Ectodermal cell (in vitro differentiated cells): ENCODE measurements around the gene RAC2.

Experiments
- H3K27ac ChIP-seq: 2 replicates; pipeline ENCODE4 v1.7.0; 2013; ENCODE audit warnings: mild to moderate bottlenecking, low read depth, low read length; ENCODE audit not compliant: insufficient read depth, poor library complexity, severe bottlenecking
- H3K27me3 ChIP-seq: 2 replicates; pipeline ENCODE4 v1.7.0; 2013; ENCODE audit warnings: mild to moderate bottlenecking, low read length; ENCODE audit not compliant: insufficient read depth, control insufficient read depth, poor library complexity, severe bottlenecking
- H3K36me3 ChIP-seq: one replicate; pipeline ENCODE4 v1.7.0; 2013; ENCODE audit warnings: low read length; ENCODE audit not compliant: control insufficient read depth, insufficient read depth
- H3K4me1 ChIP-seq: one replicate; pipeline ENCODE4 v1.7.0; 2013; ENCODE audit warnings: low read length; ENCODE audit not compliant: control insufficient read depth, insufficient read depth
- H3K4me3 ChIP-seq: 2 replicates; pipeline ENCODE4 v1.7.0; 2013; ENCODE audit warnings: low read depth, low read length, control low read depth; ENCODE audit not compliant: insufficient read depth
- H3K9me3 ChIP-seq: 2 replicates; pipeline ENCODE4 v1.7.0; 2013; ENCODE audit warnings: mild to moderate bottlenecking, low read length, moderate library complexity; ENCODE audit not compliant: control insufficient read depth
- WGBS, 2 experiments: methylation state at CpG; one replicate each; pipeline ENCODE4 v1.1.7; 2013; ENCODE audit warnings: missing lambda C conversion rate in 2 of 2; 5-methylcytosine and 5-hydroxymethylcytosine counted together

RAC2 gene

GRCh38 chr22:37195921-37196320 lies 48.1 kb downstream of the RAC2 start:
- 93 to 94% methylated on average over 4 of the region's 4 CpGs for WGBS, 2 experiments
- no peak overlapping the region for H3K27ac ChIP-seq

GRCh38 chr22:37194750-37195149 lies 49.3 kb downstream of the RAC2 start:
- H3K9me3 ChIP-seq: no peaks in the 10 kb centered on the region
- H3K27ac ChIP-seq: no peak overlapping the region
- H3K36me3 ChIP-seq: no peaks in the 10 kb centered on the region
- H3K4me1 ChIP-seq: peaks cover 8% of the 10 kb centered on the region
- WGBS, 2 experiments: 78 to 96% methylated on average over 3 of the region's 3 CpGs
- no peaks in the 10 kb centered on the region for H3K27me3 ChIP-seq
- no peak overlapping the region for H3K4me3 ChIP-seq

More at GRCh38 chr22:37195921-37196320, 48.1 kb downstream of the RAC2 start:
- Histone ChIP-seq H3K4me3 (no peak overlapping the region), H3K9me3 (no peaks in the 10 kb centered on the region), H3K4me1 (peaks cover 7% of the 10 kb centered on the region), H3K36me3 (no peaks in the 10 kb centered on the region), H3K27me3 (no peaks in the 10 kb centered on the region)

- Histone ChIP-seq H3K27me3 (no peaks in the 10 kb centered on the region), H3K36me3 (no peaks in the 10 kb centered on the region), H3K4me1 (peaks cover 19% of the 10 kb centered on the region), H3K4me3 (no peak overlapping the region), H3K27ac (no peak overlapping the region), H3K9me3 (no peaks in the 10 kb centered on the region)
- 95 to 96% methylated on average over 10 of the region's 10 CpGs for WGBS, 2 experiments
These were observed 50.4 kb downstream of the RAC2 start for GRCh38 chr22:37193629-37194191.

GRCh38 chr22:37192741-37193140 lies 51.3 kb downstream of the RAC2 start:
- Histone ChIP-seq H3K9me3 (no peaks in the 10 kb centered on the region), H3K27ac (no peak overlapping the region), H3K4me1 (peaks cover 23% of the 10 kb centered on the region), H3K4me3 (no peak overlapping the region), H3K27me3 (no peaks in the 10 kb centered on the region), H3K36me3 (no peaks in the 10 kb centered on the region)
- WGBS, 2 experiments: 98 to 100% methylated on average over 1 of the region's 1 CpG

GRCh38 chr22:37192204-37192603 lies 51.9 kb downstream of the RAC2 start:
- no peaks in the 10 kb centered on the region for H3K36me3 ChIP-seq
- H3K27me3 ChIP-seq: no peaks in the 10 kb centered on the region
- H3K27ac ChIP-seq: no peak overlapping the region
- H3K4me3 ChIP-seq: no peak overlapping the region
- H3K4me1 ChIP-seq: peaks cover 26% of the 10 kb centered on the region
- H3K9me3 ChIP-seq: no peaks in the 10 kb centered on the region
- WGBS, 2 experiments: 96 to 98% methylated on average over 2 of the region's 2 CpGs

- H3K27ac ChIP-seq: no peak overlapping the region
- H3K4me3 ChIP-seq: no peak overlapping the region
- H3K36me3 ChIP-seq: no peaks in the 10 kb centered on the region
- no peaks in the 10 kb centered on the region for H3K9me3 ChIP-seq
- peaks cover 26% of the 10 kb centered on the region for H3K4me1 ChIP-seq
- WGBS, 2 experiments: 93 to 96% methylated on average over 3 to 4 of the region's 4 CpGs
- H3K27me3 ChIP-seq: no peaks in the 10 kb centered on the region
These were observed 53.7 kb downstream of the RAC2 start for GRCh38 chr22:37190262-37190780.

- Histone ChIP-seq H3K27me3 (no peaks in the 10 kb centered on the region), H3K27ac (peak overlapping the region; percentile 86), H3K9me3 (no peaks in the 10 kb centered on the region), H3K4me1 (peaks cover 26% of the 10 kb centered on the region), H3K4me3 (no peak overlapping the region), H3K36me3 (no peaks in the 10 kb centered on the region)
- 66 to 83% methylated on average over 1 to 2 of the region's 2 CpGs for WGBS, 2 experiments
These were observed 55.1 kb downstream of the RAC2 start for GRCh38 chr22:37188901-37189466.

GRCh38 chr22:37187891-37188761 lies 55.9 kb downstream of the RAC2 start, which contains the start of gene C1QTNF6:
Gene C1QTNF6, minus strand, starts transcription at chr22:37188247. Its CDS starts 34 bp downstream, at chr22:37188213.
- Histone ChIP-seq H3K4me3 (peak within 1 kb of the TSS; percentile 33), H3K9me3 (no peaks in the 10 kb centered on the region), H3K27ac (peak within 1 kb of the TSS; percentile 86), H3K36me3 (no peaks in the 10 kb centered on the region), H3K4me1 (peaks cover 26% of the 10 kb centered on the region), H3K27me3 (no peaks in the 10 kb centered on the region)
- 14 to 18% methylated on average over 16 to 17 of the region's 17 CpGs for WGBS, 2 experiments

GRCh38 chr22:37187552-37187890 lies 56.5 kb downstream of the RAC2 start:
- Histone ChIP-seq H3K27me3 (no peaks in the 10 kb centered on the region), H3K4me3 (peak overlapping the region; percentile 33), H3K36me3 (no peaks in the 10 kb centered on the region), H3K4me1 (peaks cover 26% of the 10 kb centered on the region), H3K27ac (peak overlapping the region; percentile 86), H3K9me3 (no peaks in the 10 kb centered on the region)
- 33 to 38% methylated on average over 5 of the region's 5 CpGs for WGBS, 2 experiments

- no peaks in the 10 kb centered on the region for H3K36me3 ChIP-seq
- no peaks in the 10 kb centered on the region for H3K9me3 ChIP-seq
- H3K27me3 ChIP-seq: no peaks in the 10 kb centered on the region
- H3K4me3 ChIP-seq: no peak overlapping the region
- peaks cover 26% of the 10 kb centered on the region for H3K4me1 ChIP-seq
- WGBS, 2 experiments: 88 to 97% methylated on average over 4 of the region's 4 CpGs
- H3K27ac ChIP-seq: no peak overlapping the region
These were observed 57.0 kb downstream of the RAC2 start for GRCh38 chr22:37186997-37187522.
